Right lobe of liver (tissue), 4 donors: ENCODE data around the gene WNT7A.

Source experiments
- POLR2A ChIP-seq: fragments of 450-650 bp; IDR thresholded peaks from one replicate; pipeline ENCODE4 v1.6.1; 2017; ENCODE audit warnings: antibody characterized with exemption, mild to moderate bottlenecking
- TF ChIP-seq, protein P1 (sequence below), 4 donors: fragments of 200-600 bp in 3 of 4; fragments of 450-650 bp in 1 of 4; IDR thresholded peaks; one replicate each; pipeline versions ENCODE4 v1.5.1 to v1.8.0; 2016 to 2022; ENCODE audit warnings: antibody characterized with exemption in 4 of 4, mild to moderate bottlenecking in 2 of 4
- donor health status: DM: no; HTN: no; CAD: no.
- donor health status: DM: no; HTN: no; CAD: no.
- donor health status: DM: no; HTN: yes; CAD: no.

DNA sequence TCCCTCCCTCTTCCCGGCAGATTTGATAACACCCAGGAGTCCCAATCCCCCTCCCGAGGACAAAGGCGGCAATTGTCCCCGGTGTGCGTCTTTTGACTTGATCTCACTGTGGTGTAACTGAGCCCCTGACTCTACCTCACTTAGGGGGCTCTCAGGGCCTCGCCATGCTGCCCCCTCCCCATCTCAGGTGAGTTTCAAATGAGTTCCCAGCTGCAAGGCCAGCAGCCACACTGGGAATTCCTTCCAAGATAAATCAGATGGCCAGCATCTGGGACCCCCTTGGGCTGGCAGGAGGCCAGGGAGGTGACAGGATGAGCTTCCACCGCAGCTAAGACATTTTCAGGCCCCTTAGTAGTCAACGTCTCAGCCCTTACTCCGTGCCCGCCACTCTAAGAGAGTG is 35.0 kb downstream of the WNT7A start:
- TF ChIP-seq, protein P1, sequence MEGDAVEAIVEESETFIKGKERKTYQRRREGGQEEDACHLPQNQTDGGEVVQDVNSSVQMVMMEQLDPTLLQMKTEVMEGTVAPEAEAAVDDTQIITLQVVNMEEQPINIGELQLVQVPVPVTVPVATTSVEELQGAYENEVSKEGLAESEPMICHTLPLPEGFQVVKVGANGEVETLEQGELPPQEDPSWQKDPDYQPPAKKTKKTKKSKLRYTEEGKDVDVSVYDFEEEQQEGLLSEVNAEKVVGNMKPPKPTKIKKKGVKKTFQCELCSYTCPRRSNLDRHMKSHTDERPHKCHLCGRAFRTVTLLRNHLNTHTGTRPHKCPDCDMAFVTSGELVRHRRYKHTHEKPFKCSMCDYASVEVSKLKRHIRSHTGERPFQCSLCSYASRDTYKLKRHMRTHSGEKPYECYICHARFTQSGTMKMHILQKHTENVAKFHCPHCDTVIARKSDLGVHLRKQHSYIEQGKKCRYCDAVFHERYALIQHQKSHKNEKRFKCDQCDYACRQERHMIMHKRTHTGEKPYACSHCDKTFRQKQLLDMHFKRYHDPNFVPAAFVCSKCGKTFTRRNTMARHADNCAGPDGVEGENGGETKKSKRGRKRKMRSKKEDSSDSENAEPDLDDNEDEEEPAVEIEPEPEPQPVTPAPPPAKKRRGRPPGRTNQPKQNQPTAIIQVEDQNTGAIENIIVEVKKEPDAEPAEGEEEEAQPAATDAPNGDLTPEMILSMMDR (IDR thresholded peaks at IDR 0.05) = no peak
- no peak for TF ChIP-seq POLR2A
